ENCODE measurements around the gene TMIGD1.
"Not testable (repeated sequence)": the region's sequence is repeated elsewhere in the genome, so short reads cannot be mapped to it uniquely, and the experiment has no call there.

Gene TMIGD1

DNA sequence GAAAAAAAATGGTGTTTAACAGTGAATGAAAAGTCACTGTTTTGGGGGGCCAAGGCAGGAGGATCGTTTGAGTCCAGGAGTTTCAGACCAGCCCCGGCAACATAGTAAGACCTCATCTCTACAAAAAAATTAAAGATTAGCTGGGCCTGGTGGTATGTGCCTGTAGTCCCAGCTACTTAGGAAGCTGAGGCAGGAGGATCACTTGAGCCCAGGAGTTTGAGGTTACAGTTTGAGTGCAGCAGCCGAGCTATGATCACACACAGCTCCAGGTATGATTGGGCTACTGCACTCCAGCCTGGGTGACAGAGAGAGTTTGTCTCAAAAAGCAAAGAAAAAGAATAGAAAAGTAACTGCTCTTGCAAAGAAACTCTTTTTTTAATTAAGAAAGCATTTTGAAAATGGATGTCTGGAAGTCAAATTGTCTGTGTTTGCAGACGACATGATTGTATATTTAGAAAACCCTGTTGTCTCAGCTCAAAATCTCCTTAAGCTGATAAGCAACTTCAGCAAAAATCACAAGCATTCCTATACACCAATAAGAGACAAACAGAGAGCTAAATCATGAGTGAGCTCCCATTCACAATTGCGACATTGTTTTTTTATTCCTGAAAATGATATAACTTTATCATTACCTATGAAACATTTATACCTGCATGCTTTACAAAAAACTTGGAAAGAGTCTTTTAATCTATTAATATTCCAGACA is 24.4 kb upstream of the TMIGD1 start:
- no peak for DNase-seq (ENCODE audit: low read depth)

DNA sequence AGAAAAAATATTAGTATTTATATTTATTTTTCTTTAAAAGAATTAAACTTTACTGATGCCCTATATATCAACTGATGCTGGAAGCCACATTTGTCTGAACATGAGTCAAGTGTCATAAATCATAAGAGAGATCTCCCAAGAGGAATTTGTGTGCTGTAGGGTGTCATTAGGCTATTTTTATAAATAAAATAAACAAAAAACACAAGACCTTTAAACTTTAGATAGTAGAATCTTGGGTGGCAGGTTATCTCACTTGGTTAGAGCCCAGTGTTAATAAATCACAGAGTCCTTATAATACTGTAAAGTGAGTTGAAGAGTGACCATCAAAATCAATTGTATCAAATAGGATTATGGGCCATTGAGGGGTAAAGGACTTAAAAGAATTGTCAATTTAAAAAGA is 23.6 kb upstream of the TMIGD1 start:
- DNase-seq (ENCODE audit: low read depth), result no peak

DNA sequence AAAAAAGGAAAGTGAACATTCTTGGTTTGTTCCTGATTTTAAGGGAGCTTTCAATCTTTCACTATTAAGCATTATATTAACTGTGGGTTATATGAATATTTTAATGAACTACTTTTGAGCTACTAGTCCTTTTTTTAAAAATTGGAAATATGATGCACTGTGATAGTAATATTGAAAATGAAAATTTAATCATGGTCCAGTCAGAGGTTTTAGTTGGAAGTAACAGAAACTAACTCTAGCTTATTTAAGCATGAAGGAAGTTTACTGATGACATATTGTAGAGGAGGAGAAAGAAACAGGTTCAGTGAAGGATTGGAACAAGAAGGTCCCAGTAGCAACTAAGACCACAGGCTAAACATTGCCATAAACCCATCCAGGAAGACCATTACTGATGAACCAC is 20.8 kb upstream of the TMIGD1 start:
- DNase-seq (ENCODE audit: low read depth), result no peak

DNA sequence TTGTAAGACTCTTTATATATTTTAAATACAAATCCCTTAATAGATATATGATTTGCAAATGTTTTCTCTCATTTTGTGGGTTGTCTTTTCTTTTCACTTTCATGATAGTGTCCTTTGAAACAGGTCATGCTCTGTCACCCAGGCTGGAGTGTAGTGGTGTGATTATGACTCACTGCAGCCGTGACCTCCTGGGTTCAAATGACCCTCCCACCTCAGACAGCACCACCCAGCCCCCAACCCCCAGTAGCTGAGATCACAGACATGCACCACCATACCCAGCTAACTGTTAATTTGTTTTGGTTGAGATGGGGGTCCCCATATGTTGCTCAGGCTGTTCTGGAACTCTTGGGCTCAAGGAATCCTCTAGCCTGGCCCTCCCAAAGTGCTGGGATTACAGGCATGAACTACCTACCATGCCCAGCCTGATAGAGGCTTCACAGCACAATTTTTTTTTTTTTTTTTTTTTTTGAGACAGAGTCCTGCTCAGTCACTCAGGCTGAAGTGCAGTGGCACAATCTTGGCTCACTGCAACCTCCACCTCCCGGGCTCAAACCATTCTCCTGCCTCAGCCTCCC is 18.5 kb upstream of the TMIGD1 start:
- DNase-seq (ENCODE audit: low read depth), result no peak

DNA sequence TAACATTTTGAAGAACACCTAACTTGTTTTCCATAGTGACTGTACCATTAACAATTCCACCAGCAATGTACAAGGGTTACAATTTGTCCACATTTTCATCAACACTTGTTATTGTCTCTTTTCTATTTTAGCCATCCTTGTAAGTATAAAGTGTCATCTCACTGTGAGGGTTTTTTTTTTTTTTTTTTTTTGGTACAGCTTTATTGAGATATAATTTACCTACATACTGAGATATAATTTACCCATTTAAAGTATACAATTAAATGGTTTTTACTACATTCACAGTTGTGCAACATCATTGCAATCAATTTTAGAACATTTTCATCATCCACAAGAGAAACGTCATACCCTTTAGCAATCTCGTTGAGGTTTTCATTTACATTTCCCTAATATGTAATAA is 17.9 kb upstream of the TMIGD1 start:
- no peak for DNase-seq (ENCODE audit: low read depth)

DNA sequence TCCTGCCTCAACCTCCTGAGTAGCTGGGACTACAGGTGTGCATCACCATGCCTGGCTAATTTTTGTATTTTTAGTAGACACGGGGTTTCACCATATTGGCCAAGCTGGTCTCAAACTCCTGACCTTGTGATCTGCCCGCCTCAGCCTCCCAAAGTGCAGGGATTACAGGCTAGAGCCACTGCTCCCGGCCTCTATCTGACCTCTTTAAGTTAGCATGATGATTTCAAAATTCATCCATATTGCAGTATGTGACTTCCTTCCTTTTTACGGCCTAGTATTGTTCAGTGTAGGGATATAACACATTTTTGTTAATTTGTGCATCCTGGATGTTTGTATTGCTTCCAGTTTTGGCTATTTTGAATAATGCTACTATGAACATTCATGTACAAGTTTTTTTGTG is 17.4 kb upstream of the TMIGD1 start:
- DNase-seq (ENCODE audit: low read depth), result not testable (repeated sequence)

DNA sequence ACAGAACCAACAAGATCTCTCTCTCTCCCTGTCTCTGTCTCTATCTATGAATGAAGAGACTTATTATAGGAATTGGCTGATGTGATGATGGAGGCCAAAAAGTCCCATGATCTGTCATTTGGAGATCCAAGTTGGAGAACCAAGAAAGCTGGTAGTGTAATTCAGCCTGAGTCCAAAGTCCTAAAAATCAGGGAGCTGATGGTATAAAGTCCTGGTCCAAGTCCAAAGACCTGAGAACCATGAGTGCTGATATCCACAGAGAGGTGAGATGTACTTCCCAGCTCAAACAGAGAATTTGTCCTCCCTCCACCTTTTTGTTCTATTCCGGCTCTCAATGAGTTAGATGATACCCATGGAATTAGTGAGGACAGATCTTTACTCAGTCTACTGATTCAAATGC is 15.4 kb upstream of the TMIGD1 start:
- DNase-seq (ENCODE audit: low read depth), result no peak

DNA sequence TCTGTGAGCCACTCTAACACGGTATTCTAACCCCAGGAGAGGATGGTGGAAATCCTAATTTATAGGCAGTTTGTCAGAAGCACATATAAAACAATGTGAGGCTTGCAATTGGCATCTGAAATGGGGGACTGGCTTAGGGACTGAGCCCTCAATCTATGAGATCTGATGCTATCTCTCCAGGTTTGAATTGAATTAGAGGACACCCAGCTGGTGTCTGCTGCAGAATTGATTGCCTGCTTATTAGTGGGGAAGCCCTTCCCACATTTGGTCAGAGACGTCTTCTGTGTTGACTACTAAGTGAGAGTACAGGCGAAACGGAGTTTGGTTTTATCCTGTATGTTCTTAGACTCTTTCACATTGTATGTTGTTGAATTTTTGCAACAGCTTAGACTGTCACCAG is 13.6 kb upstream of the TMIGD1 start:
- no peak for DNase-seq (ENCODE audit: low read depth)

DNA sequence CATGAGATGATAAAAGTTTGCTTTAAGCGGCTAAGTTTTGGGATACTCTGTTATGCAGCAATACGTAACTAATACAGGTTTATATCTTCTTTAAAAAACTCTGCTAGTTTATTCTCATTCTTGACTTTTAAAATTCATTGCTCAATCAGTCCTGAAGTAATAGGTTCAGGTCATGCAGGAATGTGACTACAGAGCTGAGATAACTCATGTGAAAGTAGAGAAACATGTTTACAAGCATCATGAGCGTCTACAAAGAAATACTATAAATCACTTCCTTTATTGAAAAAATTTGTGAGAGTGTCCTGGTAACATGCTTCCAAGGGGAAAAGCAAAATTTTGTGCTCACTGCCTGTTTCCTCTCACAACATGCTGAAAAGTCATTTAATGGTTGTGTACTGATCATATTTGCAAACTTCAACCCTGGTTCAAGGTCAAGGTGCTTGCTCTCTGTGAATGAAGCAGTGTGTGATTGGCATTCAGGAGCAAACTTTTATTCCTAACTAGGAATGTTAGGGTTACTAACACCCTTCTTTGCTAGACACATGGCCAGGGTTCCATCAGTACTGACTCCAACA is 12.5 kb upstream of the TMIGD1 start:
- no peak for DNase-seq (ENCODE audit: low read depth)

DNA sequence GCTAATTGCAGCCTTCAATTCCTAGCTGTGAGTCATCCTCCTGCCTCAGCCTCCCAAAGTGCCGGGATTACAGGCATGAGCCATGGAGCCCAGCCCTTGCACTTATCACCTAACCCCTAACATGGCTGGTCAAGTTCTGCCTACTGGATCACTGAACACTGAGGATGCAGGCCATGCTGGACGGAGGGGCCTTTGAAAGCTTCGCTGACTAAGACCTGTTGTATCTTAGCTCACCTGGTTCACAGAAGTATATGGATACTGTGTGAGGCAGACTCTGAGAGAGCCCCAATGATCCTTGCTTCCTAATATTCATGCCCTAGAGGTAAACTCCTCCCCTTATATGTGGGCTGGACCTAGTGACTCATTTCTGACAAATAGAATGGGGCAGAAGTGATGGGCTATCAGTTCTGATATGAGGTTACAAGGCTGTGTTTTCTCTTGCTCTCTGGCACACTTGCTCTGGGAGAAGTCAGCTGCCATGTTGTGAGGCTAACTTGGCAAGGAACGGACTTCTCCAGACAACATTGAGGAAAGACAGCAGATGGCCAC is 11.7 kb upstream of the TMIGD1 start:
- no peak for DNase-seq (ENCODE audit: low read depth)

DNA sequence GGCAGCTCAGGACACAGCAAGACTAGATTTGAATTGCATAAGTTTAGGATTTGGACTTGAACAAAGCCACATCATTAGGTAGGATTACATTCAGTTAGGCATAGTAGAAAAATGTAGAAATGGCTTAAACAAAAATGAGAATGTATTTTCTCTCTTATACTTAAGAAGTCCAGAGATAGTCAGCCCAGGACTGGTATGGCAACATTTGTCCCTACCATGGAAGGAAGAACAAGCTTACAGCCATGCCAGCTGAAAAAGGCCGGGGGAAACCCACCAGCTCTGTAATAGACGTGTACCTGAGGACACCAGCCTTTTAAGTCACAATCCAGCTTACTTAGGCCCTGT is 11.2 kb upstream of the TMIGD1 start:
- no peak for DNase-seq (ENCODE audit: low read depth)

DNA sequence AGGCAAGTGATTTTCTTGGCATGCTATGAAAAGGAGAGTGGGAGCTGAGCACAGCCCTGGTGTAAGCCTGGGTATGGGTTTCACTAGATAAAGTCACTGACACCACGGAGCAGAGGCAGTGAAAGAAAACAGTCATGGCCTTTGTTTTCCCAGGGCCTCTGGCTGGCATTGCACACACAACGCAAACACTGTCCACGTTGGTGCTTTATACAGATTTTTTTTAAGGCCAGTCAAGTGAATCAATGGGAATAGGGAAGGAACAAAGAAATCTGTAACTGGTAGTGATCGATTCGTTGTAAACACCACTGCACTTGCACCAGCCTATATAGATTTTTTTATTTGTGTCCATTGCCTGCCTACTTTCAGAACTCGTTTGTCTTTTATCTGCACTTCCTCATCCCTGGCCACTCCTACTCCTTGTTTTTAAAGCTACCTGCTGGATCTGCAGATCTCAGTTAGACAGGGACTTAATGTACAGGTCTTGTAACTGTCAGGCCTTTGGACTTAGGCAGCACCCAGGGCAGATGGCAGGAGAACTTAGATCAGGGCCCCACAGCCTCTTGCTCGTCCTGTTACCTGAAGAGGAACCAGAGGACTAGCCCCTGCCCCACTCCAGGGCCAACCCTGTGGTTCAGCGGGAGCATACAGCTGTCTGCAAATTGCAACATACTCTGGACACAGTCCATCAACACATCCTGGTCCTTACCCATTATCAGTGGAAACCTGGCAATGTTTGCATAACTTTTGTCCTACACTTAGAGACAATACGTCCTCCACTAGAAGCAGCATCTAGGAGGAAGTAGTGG is 10.6 kb upstream of the TMIGD1 start:
- DNase-seq (ENCODE audit: low read depth), result no peak

DNA sequence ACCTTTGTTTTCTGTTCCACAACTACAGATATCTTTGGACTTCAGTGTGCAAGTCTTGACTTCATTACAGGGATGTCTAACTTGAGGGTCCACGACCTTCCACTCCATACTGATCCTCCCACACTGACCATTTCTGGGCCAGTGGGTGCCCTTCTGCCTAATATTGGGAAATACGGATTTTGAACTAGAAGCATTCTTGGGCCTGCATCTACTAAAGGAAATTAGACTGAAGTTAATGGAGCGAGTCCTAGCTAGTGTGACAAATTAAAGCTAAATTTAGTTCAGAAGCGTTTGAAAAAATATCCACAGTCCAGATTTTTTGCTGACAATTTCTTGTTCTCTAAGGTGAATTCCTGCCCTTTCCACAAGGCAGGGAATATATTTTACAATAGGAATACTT is 9.9 kb upstream of the TMIGD1 start:
- no peak for DNase-seq (ENCODE audit: low read depth)

DNA sequence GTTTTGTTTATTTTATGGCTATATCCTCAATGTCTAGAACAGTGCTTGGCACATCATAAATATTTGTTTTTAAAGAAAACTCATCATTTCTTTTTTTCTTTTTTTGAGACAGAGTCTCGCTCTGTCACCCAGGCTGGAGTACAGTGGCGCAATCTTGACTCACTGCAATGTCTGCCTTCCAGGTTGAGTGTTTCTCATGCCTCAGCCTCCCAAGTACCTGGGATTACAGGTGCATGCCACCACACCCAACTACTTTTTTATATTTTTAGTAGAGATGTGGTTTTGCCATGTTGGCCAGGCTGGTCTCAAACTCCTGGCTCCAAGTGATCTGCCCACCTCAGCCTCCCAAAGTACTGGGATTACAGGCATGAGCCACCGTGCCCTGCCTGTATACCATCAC is 9.4 kb upstream of the TMIGD1 start:
- not testable (repeated sequence) for DNase-seq (ENCODE audit: low read depth)

DNA sequence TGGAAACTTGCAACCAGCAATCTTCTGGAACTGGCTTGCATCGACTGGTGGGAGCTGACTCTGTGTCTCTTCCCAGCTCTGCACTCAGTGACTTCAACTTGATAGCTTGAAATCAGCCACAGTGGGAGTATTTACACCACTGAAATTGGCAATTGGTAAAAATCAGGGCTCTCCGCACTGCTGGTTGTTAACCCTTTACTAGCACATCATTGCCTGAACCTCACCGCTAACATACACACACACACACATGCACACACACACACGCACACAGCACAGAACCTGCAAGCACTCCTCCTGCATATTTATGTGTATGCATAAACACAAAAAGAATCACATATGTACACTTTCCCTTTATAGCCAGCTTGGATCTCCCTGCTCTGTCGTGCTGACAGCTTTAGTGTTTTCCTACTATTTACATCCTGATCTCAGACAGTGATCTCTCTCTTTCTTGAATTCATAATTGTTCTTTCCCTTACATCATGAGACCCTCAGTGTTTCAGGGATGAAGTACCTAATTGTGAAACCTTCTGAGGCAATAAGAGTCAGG is 7.9 kb upstream of the TMIGD1 start:
- no peak for DNase-seq (ENCODE audit: low read depth)

DNA sequence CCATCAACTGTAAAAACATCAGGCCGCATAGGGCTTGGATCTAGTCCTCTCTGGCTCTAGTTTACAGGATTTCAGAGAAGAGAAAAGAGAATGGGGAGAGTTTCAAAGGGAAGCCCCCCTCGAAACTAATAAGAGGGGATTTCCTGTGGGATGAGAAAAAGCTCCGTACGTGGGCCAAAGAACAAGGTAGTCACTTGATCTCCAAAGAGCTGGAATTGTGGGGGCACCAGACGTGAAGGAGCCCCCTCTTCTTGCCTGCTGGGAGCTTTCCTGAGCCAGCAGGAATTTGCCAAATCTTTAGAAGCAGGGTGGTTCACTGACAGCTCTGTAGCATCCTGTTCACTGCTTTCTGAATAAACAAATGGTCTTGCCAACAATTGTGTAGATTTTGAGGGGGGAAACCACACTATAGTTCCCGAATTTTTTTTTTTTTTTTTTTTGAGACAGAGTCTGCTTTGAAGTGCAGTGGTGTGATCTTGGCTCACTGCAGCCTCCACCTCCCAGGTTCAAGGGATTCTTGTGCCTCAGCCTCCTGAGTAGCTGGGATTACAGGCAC is 7.0 kb upstream of the TMIGD1 start:
- DNase-seq (ENCODE audit: low read depth), result no peak

DNA sequence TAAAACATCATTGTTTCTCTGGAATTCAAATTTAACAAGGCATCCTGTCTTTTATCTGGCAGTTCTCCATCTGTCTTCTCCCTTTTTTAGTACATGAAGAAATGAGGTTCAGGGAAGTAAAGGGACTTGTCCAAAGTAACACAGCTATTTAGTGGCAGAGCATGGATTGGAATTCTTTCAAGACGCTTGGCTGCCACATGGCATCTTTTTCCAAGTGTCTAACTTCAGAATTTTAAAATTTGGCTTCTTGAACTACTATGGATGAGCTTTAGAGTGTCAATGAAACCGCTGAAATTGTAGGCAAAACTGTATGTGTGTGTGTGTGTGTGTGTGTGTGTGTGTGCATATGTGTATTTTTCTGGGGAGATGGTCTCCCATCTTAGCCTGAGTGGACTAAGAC is 5.2 kb upstream of the TMIGD1 start:
- no peak for DNase-seq (ENCODE audit: low read depth)

DNA sequence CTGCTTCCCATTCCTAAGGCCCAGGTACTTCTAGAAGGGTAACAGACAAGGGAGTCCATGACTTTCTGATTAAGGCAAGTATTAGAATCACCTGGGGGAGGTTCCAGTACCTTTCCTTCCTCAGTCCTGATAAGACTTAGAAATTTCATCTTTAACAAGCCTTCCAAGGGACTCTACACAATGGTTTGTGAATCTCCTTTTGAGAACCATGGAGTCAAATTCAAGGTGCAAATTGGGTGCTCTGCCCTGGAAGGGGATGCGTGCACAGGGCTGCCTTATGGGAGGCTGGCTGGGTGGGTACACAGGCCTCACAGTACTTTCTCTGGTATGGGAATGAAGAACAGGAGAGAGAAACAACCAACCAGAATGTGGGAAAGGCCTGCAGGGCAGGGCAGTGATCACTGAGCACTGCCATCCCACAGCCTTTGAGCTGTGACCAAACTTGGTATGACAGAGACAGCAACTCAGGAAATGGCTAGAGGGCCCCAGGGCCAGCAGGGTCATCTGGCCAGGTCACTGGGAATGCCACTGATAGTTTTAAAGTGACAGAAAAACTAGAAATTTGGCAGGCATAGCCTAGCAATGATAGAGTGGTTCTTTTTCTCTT is 3.6 kb upstream of the TMIGD1 start:
- DNase-seq (ENCODE audit: low read depth), result no peak

DNA sequence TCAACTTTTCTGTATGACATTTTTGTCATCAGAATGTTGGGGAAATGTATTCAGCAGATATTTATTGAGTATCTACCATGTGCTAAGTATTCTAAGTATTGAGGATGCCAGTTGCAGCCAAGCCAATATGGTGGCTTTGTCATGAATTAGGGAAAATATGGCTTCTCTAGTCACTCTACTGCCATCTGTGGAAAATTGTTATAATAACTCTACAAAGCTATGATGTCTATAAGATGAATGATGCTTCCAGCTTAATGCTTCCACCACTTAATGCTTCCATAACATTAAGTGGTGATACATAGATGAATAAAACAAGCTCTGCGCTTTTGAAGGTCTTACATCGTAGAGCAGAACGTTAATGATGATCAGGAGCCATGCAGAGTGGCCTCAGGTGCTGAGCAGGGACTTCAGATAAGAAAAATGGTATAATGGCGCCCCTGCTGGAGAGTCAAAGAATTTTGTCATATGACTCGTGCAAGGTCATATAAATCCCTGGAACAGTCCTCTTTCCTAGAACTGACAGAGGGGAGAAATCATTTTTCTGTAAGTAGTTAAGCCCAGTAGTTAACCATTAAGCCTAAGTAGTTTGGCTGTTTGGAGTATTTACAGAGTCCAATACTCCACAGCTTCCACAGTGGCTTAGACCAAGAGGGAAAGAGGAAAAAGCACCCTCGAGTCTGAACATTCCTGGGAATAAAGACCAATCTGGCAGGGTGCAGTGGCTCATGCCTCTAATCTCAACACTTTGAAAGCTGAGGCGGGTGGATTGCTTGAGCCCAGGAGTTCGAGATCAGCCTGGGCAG is 2.7 kb upstream of the TMIGD1 start:
- DNase-seq (ENCODE audit: low read depth), result no peak

DNA sequence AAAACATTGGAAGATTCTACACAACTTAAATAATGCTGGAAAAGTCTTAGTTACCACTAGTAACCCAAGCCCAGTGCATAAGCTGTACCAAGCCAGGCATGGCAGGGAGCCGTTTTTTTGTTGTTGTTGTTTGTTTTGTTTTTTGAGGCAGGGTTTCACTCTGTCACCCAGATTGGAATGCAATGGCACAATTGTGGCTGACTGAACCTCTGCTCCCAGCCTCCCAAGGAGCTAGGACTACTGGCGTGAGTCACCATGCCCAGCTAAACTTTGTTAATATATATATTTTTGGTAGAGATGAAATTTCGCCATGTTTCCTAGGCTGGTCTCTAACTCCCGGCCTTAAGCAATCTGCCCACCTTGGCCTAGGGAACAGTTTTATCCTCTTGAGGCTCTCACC is 564 bp upstream of the TMIGD1 start:
- DNase-seq (ENCODE audit: low read depth), result no peak

DNA sequence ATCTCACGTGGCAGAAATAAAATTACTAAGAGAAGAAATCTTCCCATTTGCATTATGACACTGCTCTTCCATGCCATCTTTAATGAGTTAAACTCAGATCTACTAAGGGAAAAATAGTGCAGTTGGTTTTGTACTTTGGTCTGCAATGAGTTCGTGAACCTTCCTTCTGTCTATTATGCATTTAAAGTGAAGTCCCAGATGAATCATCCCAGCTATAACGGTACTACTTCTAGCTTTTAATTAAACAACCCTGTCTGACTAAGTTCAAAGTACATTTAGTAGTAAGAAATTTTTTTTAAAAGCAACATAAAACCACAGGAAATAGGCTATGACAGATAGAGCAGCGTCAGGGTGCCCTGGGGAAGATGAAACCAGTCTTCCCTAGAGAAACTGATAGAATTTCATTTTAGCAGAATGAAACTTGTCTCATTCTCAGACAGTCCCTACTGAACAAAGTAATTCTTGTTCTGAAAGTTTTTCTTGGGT is 1.8 kb downstream of the TMIGD1 start:
- peak; percentile 55 for DNase-seq (ENCODE audit: low read depth)
